Eye (tissue), 1 donor: ENCODE measurements around the gene CILP2.

Experiments used
- DNase-seq: peaks from one replicate; pipeline ENCODE4 v3.0.0-alpha.2; 2015

The CILP2 gene, protein sequence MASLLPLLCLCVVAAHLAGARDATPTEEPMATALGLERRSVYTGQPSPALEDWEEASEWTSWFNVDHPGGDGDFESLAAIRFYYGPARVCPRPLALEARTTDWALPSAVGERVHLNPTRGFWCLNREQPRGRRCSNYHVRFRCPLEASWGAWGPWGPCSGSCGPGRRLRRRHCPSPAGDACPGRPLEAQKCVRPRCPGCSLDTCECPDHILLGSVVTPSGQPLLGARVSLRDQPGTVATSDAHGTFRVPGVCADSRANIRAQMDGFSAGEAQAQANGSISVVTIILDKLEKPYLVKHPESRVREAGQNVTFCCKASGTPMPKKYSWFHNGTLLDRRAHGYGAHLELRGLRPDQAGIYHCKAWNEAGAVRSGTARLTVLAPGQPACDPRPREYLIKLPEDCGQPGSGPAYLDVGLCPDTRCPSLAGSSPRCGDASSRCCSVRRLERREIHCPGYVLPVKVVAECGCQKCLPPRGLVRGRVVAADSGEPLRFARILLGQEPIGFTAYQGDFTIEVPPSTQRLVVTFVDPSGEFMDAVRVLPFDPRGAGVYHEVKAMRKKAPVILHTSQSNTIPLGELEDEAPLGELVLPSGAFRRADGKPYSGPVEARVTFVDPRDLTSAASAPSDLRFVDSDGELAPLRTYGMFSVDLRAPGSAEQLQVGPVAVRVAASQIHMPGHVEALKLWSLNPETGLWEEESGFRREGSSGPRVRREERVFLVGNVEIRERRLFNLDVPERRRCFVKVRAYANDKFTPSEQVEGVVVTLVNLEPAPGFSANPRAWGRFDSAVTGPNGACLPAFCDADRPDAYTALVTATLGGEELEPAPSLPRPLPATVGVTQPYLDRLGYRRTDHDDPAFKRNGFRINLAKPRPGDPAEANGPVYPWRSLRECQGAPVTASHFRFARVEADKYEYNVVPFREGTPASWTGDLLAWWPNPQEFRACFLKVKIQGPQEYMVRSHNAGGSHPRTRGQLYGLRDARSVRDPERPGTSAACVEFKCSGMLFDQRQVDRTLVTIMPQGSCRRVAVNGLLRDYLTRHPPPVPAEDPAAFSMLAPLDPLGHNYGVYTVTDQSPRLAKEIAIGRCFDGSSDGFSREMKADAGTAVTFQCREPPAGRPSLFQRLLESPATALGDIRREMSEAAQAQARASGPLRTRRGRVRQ

GRCh38 chr19:19538061-19538784 is at the start of gene CILP2:
Gene CILP2 (plus strand): TSS chr19:19538265. CDS start chr19:19538350, 85 bp downstream.
- DNase-seq = peak; percentile 75

DNA sequence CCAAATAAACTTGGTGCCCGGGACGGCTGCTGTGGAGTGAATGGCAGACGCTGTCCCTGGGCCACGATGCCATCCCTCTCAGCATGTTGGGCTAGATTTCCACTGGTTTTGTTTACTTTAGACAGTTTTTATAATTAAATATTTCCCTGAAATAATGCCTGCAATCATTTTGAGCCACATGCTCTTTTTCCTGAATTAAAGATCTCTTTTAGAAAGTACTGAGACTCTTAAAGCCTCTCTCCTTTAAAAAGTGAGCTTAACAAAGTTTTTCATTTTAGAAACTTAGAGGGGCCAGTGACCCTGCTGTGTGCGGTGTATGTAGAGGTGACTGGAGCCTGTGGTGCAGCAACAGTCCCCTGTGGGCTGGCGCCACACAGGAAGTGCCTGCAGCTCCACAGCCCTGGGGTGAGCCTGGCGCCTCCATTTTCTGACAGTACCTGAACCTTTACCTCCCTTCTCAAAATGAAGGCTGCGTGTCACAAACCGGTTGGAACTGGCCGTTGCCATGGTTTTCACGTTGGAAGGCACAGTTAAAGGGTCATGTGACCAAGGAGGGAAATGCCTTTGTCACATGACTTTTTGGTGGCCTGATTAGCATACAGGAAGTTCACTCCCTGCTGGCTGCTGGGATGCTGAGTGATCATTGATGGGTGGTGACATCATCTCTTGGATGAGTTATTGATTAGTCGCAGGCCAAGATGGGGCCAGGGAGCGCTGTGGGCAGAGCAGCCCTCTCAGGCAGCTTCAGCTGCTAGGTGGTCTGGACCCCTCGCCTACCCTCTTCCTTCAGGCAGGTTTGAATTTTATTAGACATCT is 49.0 kb upstream of the CILP2 start:
- DNase-seq = peak; percentile 96

DNA sequence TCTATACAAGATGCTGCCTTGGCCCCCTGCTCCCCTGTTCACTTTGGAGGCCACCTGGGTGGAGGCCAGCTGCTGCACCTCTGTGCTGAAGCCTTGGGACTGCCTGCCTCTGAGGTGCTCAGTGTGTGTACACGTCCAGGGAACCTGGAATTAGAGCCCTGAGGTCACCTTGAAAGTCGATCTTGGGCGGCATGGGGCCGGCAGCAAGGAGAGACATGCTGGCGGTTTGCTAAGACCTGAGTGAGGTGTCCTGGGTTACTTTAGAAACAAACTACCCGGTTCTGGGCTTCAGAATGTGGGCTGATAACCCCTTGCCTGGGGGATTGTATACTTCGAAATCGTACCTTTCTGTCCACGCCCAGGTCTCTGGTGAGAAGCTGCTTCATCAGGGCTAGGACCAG is 48.3 kb upstream of the CILP2 start:
- DNase-seq = no peak

- peak; percentile 97 for DNase-seq
These were observed 47.7 kb upstream of the CILP2 start for GRCh38 chr19:19490214-19490968.

DNA sequence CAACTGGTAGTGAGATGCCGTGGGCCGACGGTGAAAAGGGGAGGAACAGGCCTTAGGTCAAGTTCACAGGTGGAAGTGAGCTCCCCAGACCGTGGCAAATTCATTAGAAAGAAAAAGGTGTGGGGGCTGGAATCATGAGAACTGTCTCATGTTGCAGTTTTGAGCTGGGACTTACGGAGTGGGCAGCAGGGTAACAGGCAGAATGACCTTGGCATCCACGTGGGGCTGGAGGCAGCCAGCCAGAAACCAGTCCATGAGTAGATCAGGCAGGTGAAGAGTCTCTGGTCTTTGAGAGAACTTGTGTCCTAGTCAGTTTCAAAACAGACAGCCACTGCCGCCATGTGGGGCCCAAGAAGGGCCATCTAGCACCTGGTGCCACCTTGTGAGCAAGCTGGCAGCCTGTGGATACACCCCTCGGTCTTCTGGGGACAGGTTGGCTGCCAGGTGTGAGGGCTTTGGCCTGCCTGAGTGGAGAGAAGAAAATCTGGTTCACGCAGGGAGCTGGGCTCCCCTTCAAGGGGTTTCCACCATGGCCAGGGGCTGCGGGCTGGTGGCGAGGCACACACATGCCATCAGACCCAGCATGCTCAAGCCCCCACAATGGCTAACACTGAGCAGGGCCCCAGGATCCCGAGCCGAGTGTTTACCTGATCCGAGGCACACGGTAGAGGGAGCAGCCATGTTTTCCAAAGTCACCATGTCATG is 46.6 kb upstream of the CILP2 start:
- no peak for DNase-seq

GRCh38 chr19:19492026-19492610 is 45.9 kb upstream of the CILP2 start:
- DNase-seq = no peak

- DNase-seq = no peak
These were observed 44.1 kb upstream of the CILP2 start for GRCh38 chr19:19493841-19494546.

GRCh38 chr19:19495614-19496603 is 42.2 kb upstream of the CILP2 start:
- no peak for DNase-seq

- DNase-seq = no peak
These were observed 39.6 kb upstream of the CILP2 start for GRCh38 chr19:19498255-19498991.

- DNase-seq = no peak
These were observed 38.6 kb upstream of the CILP2 start for GRCh38 chr19:19499272-19499995.

DNA sequence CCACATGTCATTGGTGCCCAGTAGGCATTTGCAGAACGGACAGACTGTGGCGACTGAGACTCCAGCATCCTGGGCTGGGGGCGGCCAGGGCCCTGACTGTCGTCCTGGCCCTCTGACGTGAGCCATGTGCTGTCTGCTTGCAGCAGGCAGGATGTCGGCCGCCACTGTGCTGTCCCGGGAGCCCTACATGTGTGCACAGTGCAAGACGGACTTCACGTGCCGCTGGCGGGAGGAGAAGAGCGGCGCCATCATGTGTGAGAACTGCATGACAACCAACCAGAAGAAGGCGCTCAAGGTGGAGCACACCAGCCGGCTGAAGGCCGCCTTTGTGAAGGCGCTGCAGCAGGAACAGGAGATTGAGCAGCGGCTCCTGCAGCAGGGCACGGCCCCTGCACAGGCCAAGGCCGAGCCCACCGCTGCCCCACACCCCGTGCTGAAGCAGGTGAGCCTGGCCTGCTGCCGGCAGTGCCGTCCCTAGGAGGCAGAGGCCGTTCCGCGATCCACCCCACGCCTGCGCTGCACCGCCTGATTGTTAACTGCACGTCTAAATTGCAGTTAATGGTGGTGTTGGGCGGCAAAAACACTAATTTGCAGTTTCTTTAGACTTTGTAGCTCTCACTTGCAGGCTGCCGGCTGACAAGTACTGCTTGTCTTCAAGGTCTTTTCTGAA is 37.0 kb upstream of the CILP2 start:
- no peak for DNase-seq

DNA sequence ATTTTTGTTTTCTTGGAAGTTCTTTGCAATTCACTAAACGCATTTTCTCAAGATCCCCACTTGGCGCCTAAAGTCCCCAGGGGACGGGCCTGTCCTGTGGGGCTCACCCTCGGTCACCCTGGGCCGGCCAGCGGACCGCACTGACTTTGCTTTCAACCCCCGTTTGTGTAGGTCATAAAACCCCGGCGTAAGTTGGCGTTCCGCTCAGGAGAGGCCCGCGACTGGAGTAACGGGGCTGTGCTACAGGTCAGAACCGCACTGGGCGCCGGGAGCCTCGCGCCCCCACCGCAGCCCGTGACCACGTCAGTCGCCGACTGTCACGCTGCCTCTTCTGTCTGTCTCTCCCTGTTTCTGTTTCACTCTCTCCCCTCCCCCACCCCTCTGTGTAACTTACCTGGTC is 36.3 kb upstream of the CILP2 start:
- DNase-seq = no peak

- DNase-seq = no peak
These were observed 35.8 kb upstream of the CILP2 start for GRCh38 chr19:19502281-19502680.

DNA sequence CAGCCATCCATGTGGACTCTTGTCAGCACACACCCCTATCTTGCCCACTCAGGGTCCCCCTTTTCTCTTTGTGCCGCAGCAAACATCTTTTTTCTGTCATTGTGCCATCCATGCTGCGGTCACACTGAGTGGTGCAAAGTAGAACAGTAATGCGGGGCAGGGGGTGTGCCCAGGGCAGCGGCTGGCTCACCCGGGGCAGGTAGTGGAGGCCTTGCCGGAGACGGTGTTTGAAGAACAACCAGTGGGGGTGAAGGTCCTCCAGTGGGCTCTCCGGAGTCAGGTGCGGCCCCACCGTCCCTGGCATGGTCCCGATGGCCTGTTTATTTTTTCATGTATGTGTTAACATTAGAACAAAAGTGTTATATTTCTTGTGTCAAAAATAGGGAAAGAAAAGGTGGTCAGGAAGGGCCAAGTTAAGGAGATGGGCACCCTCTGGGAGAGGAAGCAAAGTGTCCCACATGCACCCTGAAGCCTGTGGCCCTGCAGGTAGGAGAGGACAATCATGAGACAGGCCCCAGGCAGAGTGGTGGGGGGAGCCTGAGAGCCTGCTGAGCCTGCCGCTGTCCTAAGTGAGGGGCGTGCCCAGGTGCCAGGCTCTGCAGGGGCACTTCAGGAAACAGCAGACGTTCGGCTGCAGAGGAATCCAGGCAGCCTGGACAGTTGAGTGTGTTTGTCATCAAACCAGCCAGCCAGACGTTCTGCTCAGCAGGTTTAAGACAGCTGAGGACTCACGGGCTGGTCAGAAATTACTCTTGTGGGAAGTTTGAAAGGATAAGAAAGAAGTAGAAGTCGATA is 35.1 kb upstream of the CILP2 start:
- no peak for DNase-seq
